ENCODE data around the gene RAB38.

DNA sequence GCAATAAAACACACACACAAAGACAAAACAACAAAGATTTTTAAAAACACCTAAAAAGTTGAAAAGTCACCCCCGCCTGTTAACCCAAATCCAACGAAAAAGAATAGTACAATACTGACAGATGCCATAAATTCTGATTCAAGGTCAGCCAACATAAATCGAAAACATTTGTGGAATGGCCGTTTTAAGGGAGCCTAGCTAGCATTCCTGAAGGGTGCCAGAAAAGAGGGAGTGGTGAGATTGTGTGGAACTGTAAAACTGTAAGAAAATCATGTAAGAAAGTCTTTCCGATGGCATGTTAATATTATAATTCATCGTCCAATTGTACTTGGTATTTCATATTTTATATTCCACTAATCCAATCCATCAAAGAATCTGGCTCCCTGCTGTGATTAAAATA is 75.1 kb downstream of the RAB38 start:
- TF ChIP-seq, protein P1, sequence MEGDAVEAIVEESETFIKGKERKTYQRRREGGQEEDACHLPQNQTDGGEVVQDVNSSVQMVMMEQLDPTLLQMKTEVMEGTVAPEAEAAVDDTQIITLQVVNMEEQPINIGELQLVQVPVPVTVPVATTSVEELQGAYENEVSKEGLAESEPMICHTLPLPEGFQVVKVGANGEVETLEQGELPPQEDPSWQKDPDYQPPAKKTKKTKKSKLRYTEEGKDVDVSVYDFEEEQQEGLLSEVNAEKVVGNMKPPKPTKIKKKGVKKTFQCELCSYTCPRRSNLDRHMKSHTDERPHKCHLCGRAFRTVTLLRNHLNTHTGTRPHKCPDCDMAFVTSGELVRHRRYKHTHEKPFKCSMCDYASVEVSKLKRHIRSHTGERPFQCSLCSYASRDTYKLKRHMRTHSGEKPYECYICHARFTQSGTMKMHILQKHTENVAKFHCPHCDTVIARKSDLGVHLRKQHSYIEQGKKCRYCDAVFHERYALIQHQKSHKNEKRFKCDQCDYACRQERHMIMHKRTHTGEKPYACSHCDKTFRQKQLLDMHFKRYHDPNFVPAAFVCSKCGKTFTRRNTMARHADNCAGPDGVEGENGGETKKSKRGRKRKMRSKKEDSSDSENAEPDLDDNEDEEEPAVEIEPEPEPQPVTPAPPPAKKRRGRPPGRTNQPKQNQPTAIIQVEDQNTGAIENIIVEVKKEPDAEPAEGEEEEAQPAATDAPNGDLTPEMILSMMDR (IDR thresholded peaks at IDR 0.05; ENCODE audit: borderline replicate concordance, extremely low read depth, low read length, poor library complexity, severe bottlenecking): no peak
- no peak for TF ChIP-seq EZH2 (IDR thresholded peaks at IDR 0.05; ENCODE audit: borderline replicate concordance, low read depth, low read length, severe bottlenecking)
